ENCODE data around the gene PPP2R5C.

PPP2R5C gene

GRCh38 chr14:101815994-101816393 is 54.5 kb downstream of the PPP2R5C start:
- H3K4me3 ChIP-seq (ENCODE audit: low read depth, low read length) = no peak overlapping the region
- no peaks in the 10 kb centered on the region for H3K9me3 ChIP-seq (ENCODE audit: severe bottlenecking)
- no peaks in the 10 kb centered on the region for H3K27me3 ChIP-seq (ENCODE audit: insufficient read depth, low read depth, severe bottlenecking)
- no peak for DNase-seq
- H3K36me3 ChIP-seq = peaks cover 43% of the 10 kb centered on the region
- no peak for TF ChIP-seq CTCF (IDR thresholded peaks at IDR 0.05; ENCODE audit: low read depth, low read length)
- H3K27ac ChIP-seq = no peak overlapping the region

- Histone ChIP-seq H3K27me3 (ENCODE audit: insufficient read depth, low read depth, severe bottlenecking) (no peaks in the 10 kb centered on the region), H3K27ac (no peak overlapping the region), H3K4me3 (ENCODE audit: low read depth, low read length) (no peak overlapping the region), H3K9me3 (ENCODE audit: severe bottlenecking) (no peaks in the 10 kb centered on the region), H3K36me3 (peaks cover 39% of the 10 kb centered on the region)
- TF ChIP-seq CTCF (IDR thresholded peaks at IDR 0.05; ENCODE audit: low read depth, low read length) = no peak
- no peak for DNase-seq
These were observed 56.0 kb downstream of the PPP2R5C start for GRCh38 chr14:101817501-101818001.

GRCh38 chr14:101819251-101819990 is 57.9 kb downstream of the PPP2R5C start:
- no peaks in the 10 kb centered on the region for H3K27me3 ChIP-seq (ENCODE audit: insufficient read depth, low read depth, severe bottlenecking)
- no peak overlapping the region for H3K4me3 ChIP-seq (ENCODE audit: low read depth, low read length)
- peaks cover 36% of the 10 kb centered on the region for H3K36me3 ChIP-seq
- no peaks in the 10 kb centered on the region for H3K9me3 ChIP-seq (ENCODE audit: severe bottlenecking)
- no peak for TF ChIP-seq CTCF (IDR thresholded peaks at IDR 0.05; ENCODE audit: low read depth, low read length)
- DNase-seq = no peak
- H3K27ac ChIP-seq = no peak overlapping the region

GRCh38 chr14:101820283-101820798 is 58.8 kb downstream of the PPP2R5C start:
- H3K27me3 ChIP-seq (ENCODE audit: insufficient read depth, low read depth, severe bottlenecking) = no peaks in the 10 kb centered on the region
- DNase-seq = no peak
- no peaks in the 10 kb centered on the region for H3K9me3 ChIP-seq (ENCODE audit: severe bottlenecking)
- H3K4me3 ChIP-seq (ENCODE audit: low read depth, low read length) = no peak overlapping the region
- TF ChIP-seq CTCF (IDR thresholded peaks at IDR 0.05; ENCODE audit: low read depth, low read length) = no peak
- H3K27ac ChIP-seq = no peak overlapping the region
- H3K36me3 ChIP-seq = peaks cover 38% of the 10 kb centered on the region

- DNase-seq = no peak
- H3K27ac ChIP-seq = no peak overlapping the region
- TF ChIP-seq CTCF (IDR thresholded peaks at IDR 0.05; ENCODE audit: low read depth, low read length) = no peak
- peaks cover 39% of the 10 kb centered on the region for H3K36me3 ChIP-seq
- H3K9me3 ChIP-seq (ENCODE audit: severe bottlenecking) = no peaks in the 10 kb centered on the region
- no peaks in the 10 kb centered on the region for H3K27me3 ChIP-seq (ENCODE audit: insufficient read depth, low read depth, severe bottlenecking)
- H3K4me3 ChIP-seq (ENCODE audit: low read depth, low read length) = no peak overlapping the region
These were observed 60.0 kb downstream of the PPP2R5C start for GRCh38 chr14:101821528-101821927.
